Activated CD8-positive, alpha-beta memory T cell treated with anti-CD3 and anti-CD28 coated beads for 48 hours (primary cell): ENCODE measurements around the gene ISG15.

ENCODE experiments used
- DNase-seq, 3 experiments: peaks; one replicate each; pipeline ENCODE4 v3.0.0-alpha.2; 2020; ENCODE audit warnings: low read depth in 2 of 3, low spot score in 2 of 3

ISG15 gene

GRCh38 chr1:1058921-1059493 lies 45.7 kb downstream of the ISG15 start:
- DNase-seq, result no peak

- DNase-seq, result peak; percentile 83 to 94 (median 91)
These were observed 46.4 kb downstream of the ISG15 start for GRCh38 chr1:1059494-1060280.

- no peak for DNase-seq
These were observed 47.1 kb downstream of the ISG15 start for GRCh38 chr1:1060281-1061000.

GRCh38 chr1:1061682-1062345 lies 48.5 kb downstream of the ISG15 start:
- no peak for DNase-seq

GRCh38 chr1:1062348-1063163 lies 49.3 kb downstream of the ISG15 start:
- DNase-seq, result no peak

- DNase-seq, result no peak
These were observed 50.1 kb downstream of the ISG15 start for GRCh38 chr1:1063261-1063944.
